Osteocyte (in vitro differentiated cells): Measurements from ENCODE around the gene ITIH4. TPM values are rescaled to one million over a fixed set of nuclear protein-coding genes. Genes with fewer than 3 reads are reported as not detected.

Experiments used
- DNase-seq: peaks from one replicate; pipeline ENCODE4 v3.0.0; 2021; ENCODE audit warnings: mixed read lengths; ENCODE audit not compliant: unreplicated experiment; ENCODE audit errors: extremely low spot score
- H3K27ac Mint-ChIP-seq: one replicate; pipeline ENCODE4 v1.8.0; 2021; ENCODE audit warnings: mild to moderate bottlenecking, mixed read lengths; ENCODE audit not compliant: unreplicated experiment
- H3K27me3 Mint-ChIP-seq: one replicate; pipeline ENCODE4 v1.8.0; 2021; ENCODE audit warnings: mixed read lengths; ENCODE audit not compliant: unreplicated experiment
- H3K36me3 Mint-ChIP-seq: one replicate; pipeline ENCODE4 v1.8.0; 2021; ENCODE audit warnings: mixed read lengths; ENCODE audit not compliant: unreplicated experiment
- H3K4me1 Mint-ChIP-seq: one replicate; pipeline ENCODE4 v1.8.0; 2021; ENCODE audit warnings: mixed read lengths; ENCODE audit not compliant: unreplicated experiment
- H3K4me3 Mint-ChIP-seq: one replicate; pipeline ENCODE4 v1.8.0; 2021; ENCODE audit warnings: mild to moderate bottlenecking, moderate library complexity, mixed read lengths; ENCODE audit not compliant: unreplicated experiment
- H3K9me3 Mint-ChIP-seq: one replicate; pipeline ENCODE4 v1.8.0; 2021; ENCODE audit warnings: mixed read lengths; ENCODE audit not compliant: unreplicated experiment
- total RNA-seq: library from RNA; stranded (reverse); gene quantifications from 2 replicates; pipeline ENCODE4 v1.2.1, GENCODE V29; 2021
- TF ChIP-seq, protein P1 (sequence below): fragments of 200-600 bp; sonication (generic); IDR thresholded peaks from 2 replicates; pipeline ENCODE4 v1.5.0; 2021; ENCODE audit warnings: antibody characterized with exemption, mild to moderate bottlenecking, moderate library complexity

Gene ITIH4
- total RNA-seq, 1 donor from 2014 or later = 7.2 TPM

DNA sequence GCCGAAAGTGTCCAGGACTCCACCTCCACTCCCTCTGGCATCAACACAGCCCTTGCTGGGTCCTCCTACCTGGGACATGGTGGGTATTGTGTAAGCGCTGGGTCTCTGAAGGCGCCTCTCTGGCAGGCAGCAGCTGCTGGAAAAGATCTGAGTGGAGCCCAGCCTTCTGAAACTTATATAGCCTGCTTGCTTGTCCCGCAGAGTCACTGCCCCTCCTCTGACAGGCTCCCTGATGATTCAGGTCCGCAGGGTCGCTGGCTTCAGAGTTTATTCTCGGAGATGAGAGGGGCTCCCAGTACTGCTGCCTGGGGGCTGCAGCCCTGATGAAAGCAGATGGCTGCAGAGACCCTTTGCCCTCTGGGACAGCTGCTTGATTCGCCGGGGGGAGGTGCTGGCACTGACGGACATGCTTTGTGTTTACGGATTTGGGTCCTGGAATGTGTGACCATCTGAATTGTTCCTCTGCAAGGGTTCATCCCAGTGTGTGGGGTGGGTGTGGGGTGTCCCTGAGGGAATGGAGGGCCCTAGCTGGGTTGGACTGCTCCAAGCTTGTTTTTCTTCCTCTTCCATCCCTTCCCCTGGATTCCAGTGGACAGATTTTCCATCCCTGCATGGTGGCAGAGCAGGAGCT is 4.5 kb upstream of the ITIH4 start, which contains the start of gene MUSTN1:
MUSTN1 (minus strand) TSS at position 149 of the 631 bp plus-strand sequence; CDS start at position 78, 71 bp downstream.
- Mint-ChIP-seq H3K9me3 (no peaks in the 10 kb centered on the region), H3K27me3 (no peaks in the 10 kb centered on the region), H3K4me3 (peak within 1 kb of the TSS; percentile 51), H3K27ac (peak within 1 kb of the TSS; percentile 68), H3K4me1 (peaks cover 42% of the 10 kb centered on the region), H3K36me3 (peaks cover 1% of the 10 kb centered on the region)
- TF ChIP-seq, protein P1, sequence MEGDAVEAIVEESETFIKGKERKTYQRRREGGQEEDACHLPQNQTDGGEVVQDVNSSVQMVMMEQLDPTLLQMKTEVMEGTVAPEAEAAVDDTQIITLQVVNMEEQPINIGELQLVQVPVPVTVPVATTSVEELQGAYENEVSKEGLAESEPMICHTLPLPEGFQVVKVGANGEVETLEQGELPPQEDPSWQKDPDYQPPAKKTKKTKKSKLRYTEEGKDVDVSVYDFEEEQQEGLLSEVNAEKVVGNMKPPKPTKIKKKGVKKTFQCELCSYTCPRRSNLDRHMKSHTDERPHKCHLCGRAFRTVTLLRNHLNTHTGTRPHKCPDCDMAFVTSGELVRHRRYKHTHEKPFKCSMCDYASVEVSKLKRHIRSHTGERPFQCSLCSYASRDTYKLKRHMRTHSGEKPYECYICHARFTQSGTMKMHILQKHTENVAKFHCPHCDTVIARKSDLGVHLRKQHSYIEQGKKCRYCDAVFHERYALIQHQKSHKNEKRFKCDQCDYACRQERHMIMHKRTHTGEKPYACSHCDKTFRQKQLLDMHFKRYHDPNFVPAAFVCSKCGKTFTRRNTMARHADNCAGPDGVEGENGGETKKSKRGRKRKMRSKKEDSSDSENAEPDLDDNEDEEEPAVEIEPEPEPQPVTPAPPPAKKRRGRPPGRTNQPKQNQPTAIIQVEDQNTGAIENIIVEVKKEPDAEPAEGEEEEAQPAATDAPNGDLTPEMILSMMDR = no peak
- no peak for DNase-seq

DNA sequence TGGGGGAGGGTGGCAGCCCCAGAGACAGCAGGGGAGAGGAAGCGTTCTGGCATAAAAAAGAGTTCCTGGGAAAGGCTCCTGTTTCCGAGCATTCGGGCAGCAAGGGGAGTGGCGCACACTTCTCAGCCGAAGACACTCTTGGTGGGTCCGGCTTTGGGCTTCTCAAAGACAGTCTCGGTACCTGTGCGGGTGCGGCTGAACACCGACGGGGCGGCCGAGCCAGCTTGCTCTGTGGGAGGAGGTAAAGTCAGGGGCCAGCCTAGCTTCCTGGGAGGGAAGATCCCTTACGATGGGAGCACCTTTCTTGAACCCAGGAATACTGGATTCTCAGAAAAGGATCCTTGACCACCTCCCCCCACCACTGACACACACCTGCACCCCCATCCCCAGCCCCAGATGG is 2.7 kb upstream of the ITIH4 start:
- Mint-ChIP-seq H3K27ac (no peak overlapping the region), H3K4me3 (no peak overlapping the region), H3K27me3 (no peaks in the 10 kb centered on the region), H3K36me3 (peaks cover 1% of the 10 kb centered on the region), H3K4me1 (peaks cover 42% of the 10 kb centered on the region), H3K9me3 (no peaks in the 10 kb centered on the region)
- TF ChIP-seq, protein P1 = no peak
- no peak for DNase-seq

DNA sequence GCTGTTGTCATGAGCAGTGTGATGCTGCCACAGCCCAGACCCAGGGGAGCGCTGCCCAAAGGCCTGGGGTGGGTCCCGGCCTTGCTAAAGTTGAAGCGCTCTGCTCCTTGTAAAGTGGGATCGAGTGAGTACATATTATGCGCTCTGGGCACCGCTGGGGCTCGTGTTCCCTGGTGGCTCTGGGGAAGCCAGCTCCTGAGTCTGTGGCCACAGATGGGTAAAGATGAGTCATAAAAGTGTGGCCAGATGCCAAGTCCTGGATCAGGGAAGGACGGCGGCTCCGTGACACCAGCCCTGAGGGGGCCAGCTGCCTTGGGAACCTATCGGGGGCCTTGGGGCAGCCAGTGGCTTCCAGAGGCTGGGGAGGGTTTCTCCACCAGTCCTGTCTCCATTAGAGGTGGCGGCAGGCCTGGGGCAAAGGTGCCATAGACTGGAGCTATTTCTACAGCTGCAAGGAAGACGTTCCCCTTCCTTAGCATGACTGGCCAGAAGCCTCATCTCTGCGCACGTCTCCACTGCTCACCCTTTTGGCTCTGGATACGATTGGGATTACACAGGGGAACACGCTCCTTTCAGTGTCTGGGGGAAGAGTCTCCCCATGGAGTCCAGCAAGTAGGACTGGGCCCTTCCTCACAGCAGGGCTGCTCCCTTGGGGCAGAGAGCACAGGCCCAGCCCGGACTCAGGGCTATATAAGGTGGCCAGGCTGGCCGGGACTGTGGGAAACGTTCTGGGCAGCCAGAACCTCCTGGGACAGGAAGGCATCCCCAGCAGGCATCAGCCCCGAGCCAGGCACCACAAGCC is 1.2 kb upstream of the ITIH4 start:
- H3K4me1 Mint-ChIP-seq = peaks cover 51% of the 10 kb centered on the region
- TF ChIP-seq, protein P1 = no peak
- no peaks in the 10 kb centered on the region for H3K27me3 Mint-ChIP-seq
- H3K4me3 Mint-ChIP-seq = no peak overlapping the region
- peak; percentile 93 for DNase-seq
- H3K36me3 Mint-ChIP-seq = peaks cover under 1% of the 10 kb centered on the region
- H3K27ac Mint-ChIP-seq = peak overlapping the region; percentile 84
- H3K9me3 Mint-ChIP-seq = no peaks in the 10 kb centered on the region

DNA sequence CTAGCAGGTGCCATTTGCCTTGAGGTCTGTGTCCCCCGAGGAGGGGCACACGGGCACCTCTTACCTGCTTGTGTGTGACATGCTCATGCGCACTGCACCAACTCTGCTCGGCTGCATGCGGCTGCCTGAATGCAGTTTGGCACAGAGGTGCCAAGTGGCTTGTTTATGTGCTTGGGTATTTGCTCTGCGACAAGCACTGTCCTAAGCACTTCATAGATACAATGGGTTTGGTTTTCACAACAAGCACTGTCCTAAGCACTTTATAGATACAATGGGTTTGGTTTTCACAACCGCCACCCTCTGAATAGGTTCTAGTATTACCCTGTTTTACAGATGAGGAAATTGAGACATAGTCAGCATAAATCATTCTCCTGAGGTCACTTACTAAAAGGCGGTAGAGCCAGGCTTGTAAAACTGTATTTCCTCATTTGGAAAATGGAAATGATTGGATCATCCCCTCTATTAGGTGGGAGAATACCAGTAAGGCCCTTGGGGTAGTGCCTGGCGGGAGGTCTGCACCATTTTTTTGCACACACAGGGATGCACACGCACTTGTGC is 487 bp downstream of the ITIH4 start:
- Mint-ChIP-seq H3K4me3 (no peak overlapping the region), H3K4me1 (peaks cover 36% of the 10 kb centered on the region), H3K27ac (no peak overlapping the region), H3K9me3 (no peaks in the 10 kb centered on the region), H3K36me3 (no peaks in the 10 kb centered on the region), H3K27me3 (no peaks in the 10 kb centered on the region)
- TF ChIP-seq, protein P1 = no peak
- DNase-seq = no peak

DNA sequence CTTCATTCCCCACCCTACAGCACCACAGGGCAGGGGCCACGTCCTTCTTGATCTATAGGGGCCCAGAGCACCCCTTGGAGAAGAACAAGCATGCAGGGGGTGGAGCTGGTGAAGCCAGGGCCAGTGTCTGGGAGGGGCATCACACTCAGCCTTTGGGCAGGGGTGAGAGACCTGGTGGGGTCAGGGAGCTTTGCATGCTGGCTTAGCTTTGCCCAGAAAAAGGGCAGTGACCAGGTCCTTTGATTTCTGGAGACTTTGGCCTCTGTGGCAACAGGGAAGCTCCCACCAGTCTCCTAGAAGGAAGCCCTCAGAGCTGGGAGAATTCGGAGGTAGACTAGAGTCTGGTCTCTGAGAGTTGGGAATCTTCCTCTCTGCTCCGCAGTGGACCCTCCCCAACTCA is 990 bp downstream of the ITIH4 start:
- TF ChIP-seq, protein P1 = no peak
- H3K4me1 Mint-ChIP-seq = peaks cover 31% of the 10 kb centered on the region
- no peak for DNase-seq

More for the DNA sequence above, 990 bp downstream of the ITIH4 start:
- no peaks in the 10 kb centered on the region for H3K36me3 Mint-ChIP-seq
- H3K9me3 Mint-ChIP-seq = no peaks in the 10 kb centered on the region
- no peaks in the 10 kb centered on the region for H3K27me3 Mint-ChIP-seq
- H3K4me3 Mint-ChIP-seq = no peak overlapping the region
- no peak overlapping the region for H3K27ac Mint-ChIP-seq
